ENCODE results near the gene BARD1.

Gene BARD1

DNA sequence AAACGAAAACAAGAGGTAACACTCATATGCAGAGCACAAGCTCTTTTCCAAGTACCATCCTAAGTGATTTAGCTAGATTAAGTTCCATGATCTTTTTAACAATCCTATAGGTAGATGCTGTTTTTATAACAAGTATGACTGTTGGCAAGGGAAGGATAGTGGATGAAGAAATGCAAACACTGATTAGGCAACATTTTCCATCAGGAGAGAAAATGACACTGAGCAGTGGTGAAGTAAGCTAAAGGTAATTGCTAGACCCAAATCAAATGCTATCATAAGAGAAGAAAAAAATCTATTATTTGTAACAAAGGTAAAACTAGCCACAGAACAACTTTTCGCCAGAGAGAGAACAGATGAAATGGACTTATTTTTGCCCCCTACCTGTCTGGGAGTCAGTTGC is 34.3 kb upstream of the BARD1 start:
- Histone ChIP-seq H3K4me1 (ENCODE audit: insufficient read depth, low read length) (no peaks in the 10 kb centered on the region), H3K36me3 (ENCODE audit: insufficient read depth, low read length) (no peaks in the 10 kb centered on the region), H3K27me3 (ENCODE audit: insufficient read depth, low read length, poor library complexity) (no peaks in the 10 kb centered on the region), H2AFZ (ENCODE audit: low read depth, low read length) (no peak overlapping the region), H3K27ac (ENCODE audit: low read length) (no peak overlapping the region), H3K79me2 (ENCODE audit: insufficient read depth, low read length) (no peaks in the 10 kb centered on the region), H3K4me3 (ENCODE audit: low read depth in 1 of 2, low read length in 2 of 2) (no peak overlapping the region), H3K9ac (ENCODE audit: low read depth, low read length) (no peak overlapping the region), H3K4me2 (ENCODE audit: insufficient read depth, low read length) (no peak overlapping the region), H3K9me3 (ENCODE audit: insufficient read depth, low read length, severe bottlenecking) (no peaks in the 10 kb centered on the region), H4K20me1 (ENCODE audit: insufficient read depth, low read length) (no peaks in the 10 kb centered on the region)
- TF ChIP-seq, protein P1, sequence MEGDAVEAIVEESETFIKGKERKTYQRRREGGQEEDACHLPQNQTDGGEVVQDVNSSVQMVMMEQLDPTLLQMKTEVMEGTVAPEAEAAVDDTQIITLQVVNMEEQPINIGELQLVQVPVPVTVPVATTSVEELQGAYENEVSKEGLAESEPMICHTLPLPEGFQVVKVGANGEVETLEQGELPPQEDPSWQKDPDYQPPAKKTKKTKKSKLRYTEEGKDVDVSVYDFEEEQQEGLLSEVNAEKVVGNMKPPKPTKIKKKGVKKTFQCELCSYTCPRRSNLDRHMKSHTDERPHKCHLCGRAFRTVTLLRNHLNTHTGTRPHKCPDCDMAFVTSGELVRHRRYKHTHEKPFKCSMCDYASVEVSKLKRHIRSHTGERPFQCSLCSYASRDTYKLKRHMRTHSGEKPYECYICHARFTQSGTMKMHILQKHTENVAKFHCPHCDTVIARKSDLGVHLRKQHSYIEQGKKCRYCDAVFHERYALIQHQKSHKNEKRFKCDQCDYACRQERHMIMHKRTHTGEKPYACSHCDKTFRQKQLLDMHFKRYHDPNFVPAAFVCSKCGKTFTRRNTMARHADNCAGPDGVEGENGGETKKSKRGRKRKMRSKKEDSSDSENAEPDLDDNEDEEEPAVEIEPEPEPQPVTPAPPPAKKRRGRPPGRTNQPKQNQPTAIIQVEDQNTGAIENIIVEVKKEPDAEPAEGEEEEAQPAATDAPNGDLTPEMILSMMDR (IDR thresholded peaks at IDR 0.05; ENCODE audit: borderline replicate concordance, extremely low read depth, low read length, poor library complexity, severe bottlenecking) = no peak
- no peak for DNase-seq
- no peak for ATAC-seq (ENCODE audit: insufficient read depth, low read depth)

DNA sequence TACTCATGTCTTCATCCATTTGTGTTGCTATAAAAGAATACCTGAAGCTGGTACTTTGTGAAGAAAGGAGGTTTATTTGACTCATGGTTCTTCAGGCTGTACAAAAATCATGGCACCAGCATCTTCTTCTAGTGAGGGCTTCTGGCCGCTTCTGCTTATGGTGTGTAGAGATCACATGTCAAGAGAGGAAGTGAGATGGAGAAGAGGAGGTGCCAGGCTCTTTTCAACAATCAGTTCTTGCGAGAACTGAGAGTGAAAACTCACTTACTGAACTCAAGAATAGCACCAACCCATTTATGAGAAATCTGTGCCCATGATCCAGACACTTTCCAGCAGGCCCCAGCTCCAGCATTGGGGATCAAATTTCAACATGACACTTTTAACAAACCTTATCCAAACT is 30.0 kb upstream of the BARD1 start:
- Histone ChIP-seq H3K4me2 (ENCODE audit: insufficient read depth, low read length) (no peak overlapping the region), H3K4me1 (ENCODE audit: insufficient read depth, low read length) (no peaks in the 10 kb centered on the region), H3K9me3 (ENCODE audit: insufficient read depth, low read length, severe bottlenecking) (no peaks in the 10 kb centered on the region), H3K27ac (ENCODE audit: low read length) (no peak overlapping the region), H4K20me1 (ENCODE audit: insufficient read depth, low read length) (no peaks in the 10 kb centered on the region), H3K27me3 (ENCODE audit: insufficient read depth, low read length, poor library complexity) (no peaks in the 10 kb centered on the region), H3K9ac (ENCODE audit: low read depth, low read length) (no peak overlapping the region), H3K4me3 (ENCODE audit: low read depth in 1 of 2, low read length in 2 of 2) (no peak overlapping the region), H3K36me3 (ENCODE audit: insufficient read depth, low read length) (no peaks in the 10 kb centered on the region), H3K79me2 (ENCODE audit: insufficient read depth, low read length) (no peaks in the 10 kb centered on the region), H2AFZ (ENCODE audit: low read depth, low read length) (no peak overlapping the region)
- no peak for TF ChIP-seq EZH2 (IDR thresholded peaks at IDR 0.05; ENCODE audit: borderline replicate concordance, low read depth, low read length, severe bottlenecking)
- TF ChIP-seq, protein P1 (IDR thresholded peaks at IDR 0.05; ENCODE audit: borderline replicate concordance, extremely low read depth, low read length, poor library complexity, severe bottlenecking) = no peak
- ATAC-seq (ENCODE audit: insufficient read depth, low read depth) (no peak), DNase-seq (no peak)

DNA sequence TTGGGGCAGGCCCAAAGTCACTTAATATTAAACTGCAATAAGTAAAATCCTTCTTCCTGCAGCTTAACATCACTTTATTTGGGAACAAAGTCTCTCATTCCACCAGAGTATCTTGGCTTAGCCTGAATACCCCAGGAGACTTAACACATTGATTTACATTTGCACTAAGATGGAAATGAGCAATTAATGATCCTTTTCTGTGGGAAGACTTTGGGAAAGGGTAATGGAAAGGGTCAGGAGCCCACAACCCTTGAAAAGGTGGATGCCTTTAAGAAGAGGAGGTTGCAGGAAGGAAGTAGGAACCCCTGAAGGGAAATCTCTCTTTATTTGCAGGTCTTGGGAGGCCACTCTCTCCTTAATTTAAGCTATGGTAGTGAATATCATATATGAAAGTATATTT is 28.0 kb upstream of the BARD1 start:
- Histone ChIP-seq H3K27ac (ENCODE audit: low read length) (no peak overlapping the region), H3K4me3 (ENCODE audit: low read depth in 1 of 2, low read length in 2 of 2) (no peak overlapping the region)
- ATAC-seq (ENCODE audit: insufficient read depth, low read depth) = no peak

More for the DNA sequence above, 28.0 kb upstream of the BARD1 start:
- DNase-seq = no peak
- no peaks in the 10 kb centered on the region for H3K9me3 ChIP-seq (ENCODE audit: insufficient read depth, low read length, severe bottlenecking)
- no peaks in the 10 kb centered on the region for H3K4me1 ChIP-seq (ENCODE audit: insufficient read depth, low read length)
- H4K20me1 ChIP-seq (ENCODE audit: insufficient read depth, low read length) = no peaks in the 10 kb centered on the region
- H3K4me2 ChIP-seq (ENCODE audit: insufficient read depth, low read length) = no peak overlapping the region
- no peaks in the 10 kb centered on the region for H3K36me3 ChIP-seq (ENCODE audit: insufficient read depth, low read length)
- no peak overlapping the region for H2AFZ ChIP-seq (ENCODE audit: low read depth, low read length)
- no peak for TF ChIP-seq EZH2 (IDR thresholded peaks at IDR 0.05; ENCODE audit: borderline replicate concordance, low read depth, low read length, severe bottlenecking)
- TF ChIP-seq, protein P1 (IDR thresholded peaks at IDR 0.05; ENCODE audit: borderline replicate concordance, extremely low read depth, low read length, poor library complexity, severe bottlenecking) = no peak
- no peak overlapping the region for H3K9ac ChIP-seq (ENCODE audit: low read depth, low read length)
- no peaks in the 10 kb centered on the region for H3K79me2 ChIP-seq (ENCODE audit: insufficient read depth, low read length)
- H3K27me3 ChIP-seq (ENCODE audit: insufficient read depth, low read length, poor library complexity) = no peaks in the 10 kb centered on the region
